Amniotic epithelial cell (primary cell): ENCODE measurements around the gene ZNF10.

Experiments used
- DNase-seq: peaks from one replicate; pipeline ENCODE4 v3.0.0-alpha.2; 2010; ENCODE audit warnings: low read depth

Gene ZNF10

GRCh38 chr12:133130038-133130807 lies at the start of gene ZNF10, which contains the start of gene ZNF891:
ZNF10 (plus strand) TSS chr12:133130627; CDS start chr12:133144493, 13,866 bp downstream.
ZNF891 (minus strand) TSS chr12:133130274; CDS start chr12:133121918, 8,356 bp downstream.
- peak; percentile 96 for DNase-seq

DNA sequence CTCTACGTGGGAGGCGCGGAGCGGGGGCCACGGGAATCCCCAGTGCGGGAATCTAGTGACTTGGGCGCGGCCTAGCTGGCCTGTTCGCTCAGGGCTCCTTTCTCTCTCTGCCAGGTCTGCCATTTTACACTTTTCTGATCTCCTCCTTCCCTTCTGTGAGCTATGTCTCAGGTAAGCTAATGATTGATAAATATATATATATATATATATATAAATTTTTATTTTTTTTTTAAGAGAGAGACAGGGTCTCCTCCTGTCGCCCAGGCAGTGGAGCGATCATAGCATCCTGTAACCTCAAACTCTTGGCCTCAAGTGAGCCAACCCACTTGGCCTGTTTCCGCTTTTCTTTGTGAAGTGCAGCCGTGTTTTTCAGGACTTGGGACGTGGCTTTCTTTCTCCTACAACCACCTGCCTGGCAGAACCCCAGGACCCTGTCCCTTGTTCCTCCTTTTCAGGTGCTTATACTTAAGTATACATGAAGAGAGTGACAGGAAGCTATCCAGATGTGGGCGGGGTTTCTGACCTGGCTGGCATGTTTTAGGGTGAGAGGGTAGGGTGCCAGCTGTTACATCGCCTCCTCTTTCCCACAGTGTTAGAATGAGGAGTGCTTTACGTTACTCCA lies 49.2 kb upstream of the ZNF10 start:
- no peak for DNase-seq

DNA sequence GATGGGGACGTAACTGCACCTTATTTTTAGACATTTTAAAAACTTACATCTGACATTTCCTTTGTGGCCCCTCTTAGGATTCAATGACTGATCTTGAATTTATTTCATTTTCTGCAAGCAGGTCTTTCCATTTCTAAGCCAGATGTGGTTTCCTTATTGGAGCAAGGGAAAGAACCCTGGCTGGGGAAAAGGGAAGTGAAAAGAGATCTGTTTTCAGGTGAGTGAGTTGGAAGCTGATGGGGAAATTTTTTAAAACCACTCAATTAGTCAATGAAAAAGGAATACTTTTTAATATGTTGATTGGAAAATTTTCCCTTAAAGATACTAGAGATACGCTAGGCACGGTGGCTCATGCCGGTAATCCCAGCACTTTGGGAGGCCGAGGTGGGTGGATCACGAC lies 47.1 kb upstream of the ZNF10 start:
- DNase-seq = no peak

DNA sequence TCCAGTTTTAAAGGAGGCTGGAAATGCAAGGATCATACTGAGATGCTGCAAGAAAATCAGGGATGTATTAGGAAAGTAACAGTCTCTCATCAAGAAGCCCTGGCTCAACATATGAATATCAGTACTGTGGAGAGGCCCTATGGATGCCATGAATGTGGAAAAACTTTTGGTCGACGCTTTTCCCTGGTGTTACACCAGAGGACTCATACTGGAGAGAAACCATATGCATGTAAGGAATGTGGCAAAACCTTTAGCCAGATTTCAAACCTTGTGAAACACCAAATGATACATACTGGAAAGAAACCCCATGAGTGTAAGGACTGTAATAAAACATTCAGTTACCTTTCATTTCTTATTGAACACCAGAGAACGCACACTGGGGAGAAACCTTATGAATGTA lies 24.8 kb upstream of the ZNF10 start:
- peak; percentile 28 for DNase-seq

GRCh38 chr12:133106253-133106652 lies 24.2 kb upstream of the ZNF10 start:
- peak; percentile 38 for DNase-seq

GRCh38 chr12:133107121-133107520 lies 23.3 kb upstream of the ZNF10 start:
- no peak for DNase-seq

- no peak for DNase-seq
These were observed 22.3 kb upstream of the ZNF10 start for GRCh38 chr12:133108150-133108549.

DNA sequence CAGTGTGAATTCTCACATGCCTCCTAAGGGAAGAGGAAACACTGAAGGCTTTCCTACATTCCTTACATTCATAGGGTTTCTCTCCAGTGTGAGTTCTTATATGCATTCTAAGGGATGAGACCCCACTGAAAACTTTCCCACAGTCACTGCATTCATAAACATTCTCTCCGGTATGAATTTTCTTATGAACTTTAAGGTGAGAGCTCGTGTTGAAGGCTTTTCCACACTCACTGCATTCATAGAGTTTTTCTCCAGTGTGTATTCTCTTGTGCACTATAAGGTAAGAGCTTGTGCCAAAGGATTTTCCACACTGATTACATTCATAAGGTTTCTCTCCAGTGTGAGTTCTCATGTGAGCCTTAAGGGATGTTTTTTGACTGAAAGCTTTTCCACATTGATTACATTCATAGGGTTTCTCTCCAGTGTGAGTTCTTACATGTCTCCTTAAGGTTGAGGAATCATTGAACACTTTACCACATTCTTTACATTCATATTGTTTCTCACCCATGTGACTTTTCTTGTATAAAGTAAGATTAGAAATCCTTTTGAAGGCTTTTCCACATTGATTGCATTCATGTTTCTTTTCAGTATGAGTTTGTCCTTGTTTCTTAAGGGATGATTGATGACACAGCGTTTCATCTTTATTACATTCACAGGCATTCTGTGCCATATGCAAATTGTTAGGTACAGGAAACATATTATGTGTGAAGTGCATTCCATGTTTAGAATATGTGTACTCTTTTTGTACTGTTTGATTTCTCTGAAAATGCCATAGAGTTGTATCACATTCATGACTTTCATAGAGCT lies 9.8 kb upstream of the ZNF10 start:
- DNase-seq = peak; percentile 12

GRCh38 chr12:133124674-133125073 lies 5.8 kb upstream of the ZNF10 start:
- no peak for DNase-seq

- DNase-seq = peak; percentile 51
These were observed 924 bp upstream of the ZNF10 start for GRCh38 chr12:133129368-133130037.

- no peak for DNase-seq
These were observed 341 bp downstream of the ZNF10 start for GRCh38 chr12:133130808-133131128.

- no peak for DNase-seq
These were observed 5.3 kb downstream of the ZNF10 start for GRCh38 chr12:133135747-133136146.

GRCh38 chr12:133145981-133146380 lies 15.6 kb downstream of the ZNF10 start:
- DNase-seq = no peak

- DNase-seq = peak; percentile 14
These were observed 25.8 kb downstream of the ZNF10 start for GRCh38 chr12:133156125-133156690.

DNA sequence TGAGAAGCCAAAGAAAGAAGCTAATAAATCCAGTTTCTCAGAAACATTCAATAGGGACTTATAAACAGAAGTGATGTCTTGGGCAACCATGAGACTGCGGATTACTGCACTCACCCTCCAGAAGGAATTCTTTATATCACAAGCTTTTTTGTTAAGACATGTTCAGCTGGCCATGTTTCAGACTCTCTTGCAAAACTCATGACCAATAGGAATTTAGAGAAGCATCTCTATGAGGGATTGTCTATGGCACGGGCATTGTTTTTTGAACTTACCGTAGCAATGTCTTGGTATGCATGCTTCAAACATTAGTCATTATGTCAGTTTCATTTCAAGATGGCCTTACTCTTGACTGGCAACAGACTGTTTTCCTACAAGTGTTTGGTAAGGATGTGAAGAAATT lies 35.3 kb downstream of the ZNF10 start:
- DNase-seq = no peak

DNA sequence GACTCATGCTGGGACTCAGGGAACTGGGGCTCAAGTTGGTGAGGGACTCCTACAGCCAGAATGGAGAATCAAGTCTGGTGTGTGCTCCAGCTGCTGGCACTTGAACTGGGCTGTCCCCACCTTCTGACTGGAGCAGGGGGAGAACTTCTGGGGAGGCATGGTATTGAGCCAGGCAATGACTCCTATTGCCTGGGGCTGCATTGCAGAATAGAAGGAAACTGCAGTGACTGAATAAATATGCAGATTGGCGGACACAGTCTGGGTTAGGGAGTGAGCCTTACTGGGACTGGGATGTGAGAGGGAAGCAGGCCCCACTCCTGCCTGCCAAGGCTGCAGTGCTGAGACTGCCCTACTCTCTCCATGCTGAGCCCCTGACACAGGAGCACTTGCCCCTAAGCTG lies 42.1 kb downstream of the ZNF10 start:
- no peak for DNase-seq

- no peak for DNase-seq
These were observed 44.5 kb downstream of the ZNF10 start for GRCh38 chr12:133174901-133175300.

DNA sequence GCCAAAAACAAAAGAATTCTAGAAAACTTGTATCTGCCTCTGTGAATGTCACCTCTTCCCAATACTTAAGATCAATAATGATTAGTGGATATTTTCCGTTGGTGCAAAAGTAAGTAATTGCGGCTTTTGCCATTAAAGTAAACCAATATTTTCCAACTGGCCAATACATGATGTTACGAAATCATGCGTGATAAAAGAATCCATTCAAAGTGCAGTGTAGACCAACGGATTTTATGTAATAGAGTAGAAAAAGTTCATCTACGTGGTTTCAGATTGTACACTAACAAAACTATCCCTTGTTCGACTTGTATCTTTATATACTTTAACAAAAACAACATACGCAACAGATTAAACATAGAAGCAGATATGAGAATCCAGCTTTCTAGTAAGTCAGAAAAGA lies 50.2 kb downstream of the ZNF10 start:
- no peak for DNase-seq

DNA sequence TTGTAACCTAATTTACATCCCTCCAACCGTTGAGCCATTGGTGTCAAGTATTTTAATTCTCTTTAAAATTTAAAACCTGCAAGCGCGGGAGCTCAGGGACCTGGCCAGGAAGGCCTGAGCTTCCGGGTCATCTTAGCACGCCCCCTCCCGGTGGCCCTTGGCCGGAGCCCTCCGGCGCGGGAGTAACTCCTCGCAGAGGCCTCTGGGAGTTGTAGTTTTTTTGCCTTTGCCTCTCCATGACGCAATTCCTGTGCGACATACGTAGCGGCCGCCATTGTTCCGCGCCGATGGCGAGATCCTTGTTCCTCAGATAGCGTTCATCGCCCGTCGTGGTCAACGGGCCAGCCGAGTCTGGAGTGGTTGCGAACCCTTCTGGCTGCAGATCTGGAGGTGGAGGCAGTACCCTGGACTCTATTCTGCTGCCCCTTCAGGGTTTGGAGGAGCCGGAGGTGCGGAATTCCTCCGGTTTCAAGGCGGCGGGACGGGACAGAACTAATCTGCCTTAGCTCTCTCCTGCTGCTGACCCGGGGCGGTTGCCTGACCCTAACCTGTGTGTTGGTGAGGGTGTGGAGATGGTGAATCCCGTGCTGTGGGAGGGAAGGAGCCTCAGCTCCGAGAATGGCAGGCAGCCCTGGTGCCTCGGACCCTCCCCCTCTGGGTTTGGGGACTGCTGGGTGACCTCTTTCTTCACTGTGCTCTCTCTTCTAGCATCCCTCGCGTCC lies 51.0 kb downstream of the ZNF10 start, which contains the start of gene ZNF268:
Gene ZNF268, plus strand, starts transcription at position 258 of the 722 bp plus-strand sequence. CDS start 503 bp downstream, outside the sequence.
- peak; percentile 89 for DNase-seq

DNA sequence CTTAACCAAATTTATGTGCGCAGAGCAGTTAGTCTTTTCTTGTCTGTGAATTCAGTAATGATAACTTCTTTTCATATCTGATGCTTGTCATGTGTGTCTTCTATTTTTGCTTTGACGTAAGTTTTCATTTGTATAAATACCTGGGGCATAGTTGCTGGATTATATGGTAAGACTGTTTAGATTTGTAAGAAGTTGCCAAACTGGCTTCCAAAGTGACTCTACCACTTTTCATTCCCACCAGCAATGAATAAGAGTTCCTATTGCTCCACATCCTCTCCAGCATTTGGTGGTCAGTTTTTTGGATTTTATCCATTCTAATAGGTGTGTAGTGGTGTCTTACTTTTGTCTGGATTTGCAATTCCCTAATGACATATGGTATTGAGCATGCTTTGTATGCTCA lies 59.7 kb downstream of the ZNF10 start:
- DNase-seq = no peak

GRCh38 chr12:133192847-133193246 lies 62.4 kb downstream of the ZNF10 start:
- DNase-seq = no peak
